ENCODE measurements around the gene VPS37C. TPM values are rescaled to one million over a fixed set of nuclear protein-coding genes. Genes with fewer than 3 reads are reported as not detected.

The VPS37C gene
- total RNA-seq, 1 donor from 2014 or later, result 28.1 TPM

DNA sequence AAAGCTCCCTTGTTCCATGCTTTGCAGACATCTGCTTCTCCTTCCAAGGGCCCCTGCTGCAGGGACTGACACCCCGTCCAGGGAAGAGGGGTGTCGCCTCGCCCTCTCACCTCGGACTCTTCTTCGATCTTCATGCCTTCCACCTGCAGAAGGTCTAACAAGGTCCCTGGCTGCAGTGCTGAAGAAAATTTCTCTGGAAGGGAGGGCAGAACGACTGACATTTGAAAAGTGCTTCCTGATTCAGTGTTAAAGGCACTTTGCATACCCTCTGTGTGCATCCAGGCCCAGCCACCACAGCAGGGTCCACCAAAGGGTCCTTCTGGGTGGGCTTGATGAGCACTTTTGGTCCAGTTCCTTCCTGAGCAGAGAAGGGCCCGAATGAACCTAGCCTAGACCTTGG lies 28.1 kb downstream of the VPS37C start:
- Mint-ChIP-seq H3K4me3 (ENCODE audit: low read depth) (no peak overlapping the region), H3K27me3 (no peaks in the 10 kb centered on the region), H3K27ac (no peak overlapping the region), H3K36me3 (ENCODE audit: insufficient read depth) (peaks cover 11% of the 10 kb centered on the region), H3K9me3 (ENCODE audit: low read depth) (no peaks in the 10 kb centered on the region), H3K4me1 (ENCODE audit: low read depth) (peaks cover 4% of the 10 kb centered on the region)
- no peak for TF ChIP-seq CTCF (IDR thresholded peaks at IDR 0.05; ENCODE audit: unreplicated experiment)
- DNase-seq (ENCODE audit: low spot score, unreplicated experiment), result no peak

DNA sequence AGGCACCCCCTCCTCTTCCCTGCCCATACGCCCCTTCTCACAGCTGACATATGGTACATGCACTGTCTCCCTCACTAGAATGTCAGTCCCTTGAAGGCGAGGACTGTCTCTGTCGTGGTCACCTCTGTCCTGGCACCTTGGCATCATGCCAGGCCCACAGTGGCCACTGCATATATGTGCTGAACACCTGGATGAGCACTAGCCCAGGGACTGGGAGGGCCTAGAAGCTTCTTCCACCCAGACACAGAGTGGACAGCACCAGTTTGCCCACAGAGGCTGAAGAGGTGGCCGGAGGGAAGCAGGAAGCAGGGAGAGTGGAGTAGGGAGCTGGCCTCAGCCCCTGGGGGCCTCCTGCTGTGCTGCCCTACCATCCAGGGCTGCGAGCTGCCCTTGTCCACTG lies 28.6 kb downstream of the VPS37C start:
- Mint-ChIP-seq H3K27ac (no peak overlapping the region), H3K9me3 (ENCODE audit: low read depth) (no peaks in the 10 kb centered on the region), H3K4me1 (ENCODE audit: low read depth) (peaks cover 4% of the 10 kb centered on the region), H3K36me3 (ENCODE audit: insufficient read depth) (peaks cover 10% of the 10 kb centered on the region), H3K4me3 (ENCODE audit: low read depth) (no peak overlapping the region), H3K27me3 (no peaks in the 10 kb centered on the region)
- no peak for TF ChIP-seq CTCF (IDR thresholded peaks at IDR 0.05; ENCODE audit: unreplicated experiment)
- DNase-seq (ENCODE audit: low spot score, unreplicated experiment), result no peak

- Mint-ChIP-seq H3K9me3 (ENCODE audit: low read depth) (no peaks in the 10 kb centered on the region), H3K27me3 (no peaks in the 10 kb centered on the region), H3K36me3 (ENCODE audit: insufficient read depth) (peaks cover 7% of the 10 kb centered on the region), H3K4me1 (ENCODE audit: low read depth) (peaks cover 4% of the 10 kb centered on the region), H3K27ac (no peak overlapping the region), H3K4me3 (ENCODE audit: low read depth) (no peak overlapping the region)
- DNase-seq (ENCODE audit: low spot score, unreplicated experiment), result no peak
- no peak for TF ChIP-seq CTCF (IDR thresholded peaks at IDR 0.05; ENCODE audit: unreplicated experiment)
Measured at GRCh38 chr11:61131998-61132555, 29.1 kb downstream of the VPS37C start.

DNA sequence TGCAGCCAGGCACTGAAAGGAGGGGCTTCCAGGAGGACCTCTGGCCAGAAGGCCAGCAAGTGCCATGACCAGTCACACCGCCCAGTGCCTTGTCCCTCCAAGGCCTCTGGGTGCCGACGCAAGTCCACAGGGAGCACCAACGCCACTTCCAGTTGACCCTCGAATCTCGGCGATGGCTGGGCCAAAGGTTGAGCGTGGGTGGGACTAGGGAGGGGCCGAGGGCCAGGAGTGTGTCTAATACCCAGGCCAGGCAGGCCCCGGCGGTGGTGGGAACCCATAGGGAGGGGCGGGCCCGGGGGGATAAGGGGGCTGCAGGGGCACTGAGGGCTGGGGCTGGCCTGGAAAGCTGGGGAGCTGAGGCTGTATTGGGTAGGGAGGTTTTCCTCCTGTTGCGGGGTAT lies 29.6 kb downstream of the VPS37C start:
- H3K36me3 Mint-ChIP-seq (ENCODE audit: insufficient read depth), result peaks cover 5% of the 10 kb centered on the region
- peaks cover 4% of the 10 kb centered on the region for H3K4me1 Mint-ChIP-seq (ENCODE audit: low read depth)
- H3K27me3 Mint-ChIP-seq, result no peaks in the 10 kb centered on the region
- no peaks in the 10 kb centered on the region for H3K9me3 Mint-ChIP-seq (ENCODE audit: low read depth)
- no peak for DNase-seq (ENCODE audit: low spot score, unreplicated experiment)
- no peak overlapping the region for H3K4me3 Mint-ChIP-seq (ENCODE audit: low read depth)
- H3K27ac Mint-ChIP-seq, result no peak overlapping the region
- no peak for TF ChIP-seq CTCF (IDR thresholded peaks at IDR 0.05; ENCODE audit: unreplicated experiment)

DNA sequence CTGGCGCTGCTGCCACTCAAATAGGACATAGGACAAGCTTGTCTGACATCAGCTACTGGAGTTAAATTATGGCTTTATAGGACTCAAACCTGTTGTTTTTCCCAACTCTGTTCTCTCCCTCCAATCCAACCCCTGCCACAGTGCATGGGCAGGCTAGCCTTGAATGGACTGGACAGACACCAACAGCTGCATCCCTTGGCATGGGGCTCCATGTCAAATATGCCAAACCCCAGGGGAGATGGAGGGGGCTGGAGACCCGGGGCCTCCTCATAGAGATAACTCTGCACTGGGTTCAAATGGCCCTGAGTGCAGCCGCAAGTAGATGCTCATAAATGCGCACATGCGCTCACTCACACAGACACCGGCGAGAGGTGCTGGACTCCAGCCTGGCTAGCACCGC lies 30.0 kb downstream of the VPS37C start:
- Mint-ChIP-seq H3K4me3 (ENCODE audit: low read depth) (no peak overlapping the region), H3K9me3 (ENCODE audit: low read depth) (no peaks in the 10 kb centered on the region), H3K27me3 (no peaks in the 10 kb centered on the region), H3K36me3 (ENCODE audit: insufficient read depth) (peaks cover 3% of the 10 kb centered on the region), H3K27ac (no peak overlapping the region), H3K4me1 (ENCODE audit: low read depth) (peaks cover 4% of the 10 kb centered on the region)
- no peak for DNase-seq (ENCODE audit: low spot score, unreplicated experiment)
- TF ChIP-seq CTCF (IDR thresholded peaks at IDR 0.05; ENCODE audit: unreplicated experiment), result no peak

All from progenitor cell of endocrine pancreas (in vitro differentiated cells).